MM.1S (cell line): ENCODE results near the gene INTS15.

Source experiments
- CTCF ChIP-seq: fragments of 300-600 bp; sonication (generic); IDR thresholded peaks from 2 replicates; pipeline ENCODE4 v1.5.1; 2016; ENCODE audit warnings: antibody characterized with exemption, low read length, mixed read lengths
- EZH2 ChIP-seq: fragments of 300-600 bp; sonication (generic); optimal IDR thresholded peaks from 2 replicates; pipeline ENCODE3; 2017; ENCODE audit warnings: low read depth, mild to moderate bottlenecking, antibody characterized with exemption, low read length, mixed read lengths
- EZH2phosphoT487 ChIP-seq: fragments of 300-600 bp; sonication (generic); IDR thresholded peaks from 2 replicates; pipeline ENCODE4 v1.6.1; 2018; ENCODE audit warnings: antibody characterized with exemption, low read length

DNA sequence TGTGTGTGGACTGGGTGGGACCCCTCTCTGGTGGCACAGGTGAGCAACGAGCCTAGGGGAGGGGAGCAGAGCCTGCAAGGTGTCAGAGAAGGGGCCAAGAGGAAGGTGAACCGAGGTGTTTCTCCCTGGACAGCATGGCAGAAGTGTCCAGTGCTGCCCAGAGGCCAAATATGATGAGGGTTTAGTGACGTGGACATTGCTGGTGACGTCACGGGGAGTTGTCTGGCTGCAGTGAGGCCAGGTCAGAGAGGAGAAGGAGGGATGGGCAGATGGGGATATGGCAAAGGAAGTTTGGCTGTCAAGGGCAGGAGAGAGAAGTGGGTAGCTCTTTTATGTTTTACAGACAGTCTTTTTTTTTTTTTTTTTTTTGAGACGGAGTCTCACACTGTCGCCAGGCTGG is 23.0 kb downstream of the INTS15 start:
- no peak for TF ChIP-seq CTCF
- TF ChIP-seq EZH2 = no peak
- no peak for TF ChIP-seq EZH2phosphoT487
